Smooth muscle cell (in vitro differentiated cells): ENCODE measurements around the gene INTS11. TPM values are rescaled to one million over a fixed set of nuclear protein-coding genes. Genes with fewer than 3 reads are reported as not detected.

Experiments used
- DNase-seq: peaks from one replicate; lab custom pipeline; 2025; ENCODE audit not compliant: unreplicated experiment; lab: John Stamatoyannopoulos, UW
- H2AFZ ChIP-seq: fragments of 200-600 bp; sonication (generic); 2 replicates; pipeline ENCODE4 v1.6.0; 2016; ENCODE audit warnings: antibody characterized with exemption, low read depth, mild to moderate bottlenecking
- H3F3A ChIP-seq: fragments of 200-600 bp; sonication (generic); 2 replicates; pipeline ENCODE4 v1.6.0; 2017; ENCODE audit warnings: antibody characterized with exemption, low read depth
- H3K27ac ChIP-seq: fragments of 200-600 bp; sonication (generic); 2 replicates; pipeline ENCODE4 v1.5.1; 2016; ENCODE audit warnings: low read depth, mild to moderate bottlenecking
- H3K27me3 ChIP-seq: fragments of 200-600 bp; sonication (generic); 2 replicates; pipeline ENCODE4 v1.6.1; 2016; ENCODE audit warnings: low read depth, mild to moderate bottlenecking
- H3K36me3 ChIP-seq: fragments of 200-600 bp; sonication (generic); 2 replicates; pipeline ENCODE4 v1.5.1; 2016; ENCODE audit warnings: low read depth
- H3K4me1 ChIP-seq: fragments of 200-600 bp; sonication (generic); 2 replicates; pipeline ENCODE4 v1.5.1; 2016; ENCODE audit warnings: low read depth
- H3K4me2 ChIP-seq: fragments of 200-600 bp; sonication (generic); 2 replicates; pipeline ENCODE4 v1.6.0; 2016; ENCODE audit warnings: mild to moderate bottlenecking
- H3K4me3 ChIP-seq: fragments of 200-600 bp; sonication (generic); 2 replicates; pipeline ENCODE4 v1.5.1; 2016; ENCODE audit warnings: mild to moderate bottlenecking
- H3K79me2 ChIP-seq: fragments of 200-600 bp; sonication (generic); 2 replicates; pipeline ENCODE4 v1.6.0; 2016; ENCODE audit warnings: low read depth, mild to moderate bottlenecking
- H3K9ac ChIP-seq: fragments of 200-600 bp; sonication (generic); 2 replicates; pipeline ENCODE4 v1.6.0; 2016; ENCODE audit warnings: low read depth
- H3K9me3 ChIP-seq: fragments of 200-600 bp; sonication (generic); replicated peaks from 2 replicates; pipeline ENCODE4 v1.5.1; 2016; ENCODE audit warnings: low read depth
- H4K20me1 ChIP-seq: fragments of 200-600 bp; sonication (generic); 2 replicates; pipeline ENCODE4 v1.6.0; 2016; ENCODE audit warnings: low read depth
- WGBS: methylation state at CpG from one replicate; pipeline ENCODE4 v1.1.7; 2016; ENCODE audit warnings: low lambda C conversion rate; 5-methylcytosine and 5-hydroxymethylcytosine counted together
- polyA plus RNA-seq: library from polyadenylated mRNA; unstranded; fragments of >200 nt; fragmentation: Nextera tagmentation; extraction: Ambion mirVana; gene quantifications from 2 replicates; pipeline ENCODE4 v1.2.1, GENCODE V29; 2016
- total RNA-seq: library from RNA; depleted of rRNA; stranded (reverse); fragments of >200 nt; gene quantifications from 2 replicates; pipeline ENCODE4 v1.2.3, GENCODE V29; 2014
- TF ChIP-seq, protein P1 (sequence below): fragments of 200-600 bp; sonication (generic); IDR thresholded peaks from 2 replicates; pipeline ENCODE4 v1.5.1; 2017; ENCODE audit warnings: borderline replicate concordance, mild to moderate bottlenecking, antibody characterized with exemption; ENCODE audit not compliant: insufficient read depth, poor library complexity, severe bottlenecking

Gene INTS11
- total and polyA plus RNA-seq, 2 experiments from 2014 or later: 48.5 to 63.1 TPM

DNA sequence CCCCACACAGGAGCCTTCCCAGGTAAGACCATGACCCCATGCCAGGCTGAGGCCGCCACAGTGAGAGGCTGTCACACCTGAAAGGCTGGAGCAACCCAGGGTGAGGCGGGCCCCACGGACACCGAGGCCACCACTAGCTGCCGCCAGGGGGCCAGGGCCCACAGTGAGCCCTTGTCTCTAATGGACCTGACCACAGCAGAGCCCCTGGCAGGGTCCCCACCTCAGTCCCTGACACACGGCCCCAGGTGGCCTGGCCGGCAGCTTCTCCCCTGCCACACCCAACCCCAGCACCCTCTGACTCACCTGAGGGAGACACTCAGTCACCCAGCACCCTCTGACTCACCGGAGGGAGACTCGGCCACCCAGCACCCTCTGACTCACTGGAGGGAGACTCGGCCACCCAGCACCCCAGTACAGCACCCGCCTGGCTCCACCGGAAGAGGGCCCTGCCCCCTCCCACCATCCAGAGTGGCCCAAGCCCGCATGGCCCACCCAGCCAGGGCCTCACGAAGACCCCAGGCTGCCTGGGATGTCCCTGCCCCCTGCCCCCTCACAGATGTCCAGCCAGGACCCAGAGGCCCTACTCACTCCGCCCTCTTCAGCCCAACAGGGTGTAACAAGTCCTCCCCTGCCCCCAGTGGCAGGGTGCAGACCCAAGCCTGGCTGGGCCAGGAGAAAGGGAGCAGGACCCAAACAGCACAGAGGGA lies 20.3 kb upstream of the INTS11 start:
- Histone ChIP-seq H3K27me3 (no peaks in the 10 kb centered on the region), H4K20me1 (peaks cover 83% of the 10 kb centered on the region), H3K9me3 (no peaks in the 10 kb centered on the region), H3F3A (no peaks in the 10 kb centered on the region), H3K4me1 (peaks cover 12% of the 10 kb centered on the region), H3K27ac (peak overlapping the region; percentile 77), H2AFZ (no peak overlapping the region), H3K9ac (peak overlapping the region; percentile 47), H3K4me2 (no peak overlapping the region), H3K4me3 (no peak overlapping the region), H3K79me2 (peaks cover 57% of the 10 kb centered on the region), H3K36me3 (no peaks in the 10 kb centered on the region)
- DNase-seq: no peak
- TF ChIP-seq, protein P1, sequence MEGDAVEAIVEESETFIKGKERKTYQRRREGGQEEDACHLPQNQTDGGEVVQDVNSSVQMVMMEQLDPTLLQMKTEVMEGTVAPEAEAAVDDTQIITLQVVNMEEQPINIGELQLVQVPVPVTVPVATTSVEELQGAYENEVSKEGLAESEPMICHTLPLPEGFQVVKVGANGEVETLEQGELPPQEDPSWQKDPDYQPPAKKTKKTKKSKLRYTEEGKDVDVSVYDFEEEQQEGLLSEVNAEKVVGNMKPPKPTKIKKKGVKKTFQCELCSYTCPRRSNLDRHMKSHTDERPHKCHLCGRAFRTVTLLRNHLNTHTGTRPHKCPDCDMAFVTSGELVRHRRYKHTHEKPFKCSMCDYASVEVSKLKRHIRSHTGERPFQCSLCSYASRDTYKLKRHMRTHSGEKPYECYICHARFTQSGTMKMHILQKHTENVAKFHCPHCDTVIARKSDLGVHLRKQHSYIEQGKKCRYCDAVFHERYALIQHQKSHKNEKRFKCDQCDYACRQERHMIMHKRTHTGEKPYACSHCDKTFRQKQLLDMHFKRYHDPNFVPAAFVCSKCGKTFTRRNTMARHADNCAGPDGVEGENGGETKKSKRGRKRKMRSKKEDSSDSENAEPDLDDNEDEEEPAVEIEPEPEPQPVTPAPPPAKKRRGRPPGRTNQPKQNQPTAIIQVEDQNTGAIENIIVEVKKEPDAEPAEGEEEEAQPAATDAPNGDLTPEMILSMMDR: peak; percentile 50
- 63% methylated on average over 9 of the region's 15 CpGs for WGBS

DNA sequence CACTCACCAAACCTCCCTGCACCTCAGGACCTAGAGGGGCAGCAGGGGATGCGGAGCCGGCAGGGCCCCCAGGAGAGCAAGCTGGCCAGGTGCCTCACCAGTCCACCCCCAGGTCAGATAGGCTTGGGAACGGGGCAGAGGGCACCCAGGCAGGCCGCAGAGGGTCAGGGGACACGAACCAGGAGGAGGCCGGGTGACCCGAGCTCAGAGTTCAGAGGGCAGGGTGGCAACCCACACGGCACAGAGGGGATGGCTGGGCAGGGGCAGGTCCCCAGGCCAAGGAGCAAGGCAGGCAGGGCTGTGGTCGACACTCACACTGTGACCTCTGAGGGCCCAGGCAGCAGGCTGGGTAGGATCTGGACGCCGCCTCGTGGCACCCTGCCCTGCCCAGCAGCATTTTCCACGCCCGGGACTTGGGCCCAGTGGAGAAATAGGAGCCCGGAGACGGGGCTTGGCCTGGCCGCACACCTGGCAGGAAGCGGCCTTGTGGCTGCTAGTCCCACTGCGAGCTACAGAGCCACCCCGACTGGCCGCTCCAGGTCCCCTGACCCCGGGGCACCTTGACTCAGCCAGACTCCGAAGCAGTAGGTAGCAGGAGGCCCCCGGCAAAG lies 19.5 kb upstream of the INTS11 start:
- Histone ChIP-seq H4K20me1 (peaks cover 83% of the 10 kb centered on the region), H3K27ac (peak overlapping the region; percentile 77), H3K79me2 (peaks cover 57% of the 10 kb centered on the region), H3K4me1 (peaks cover 12% of the 10 kb centered on the region), H3K9ac (peak overlapping the region; percentile 43), H3K9me3 (no peaks in the 10 kb centered on the region), H3K4me3 (no peak overlapping the region), H3K4me2 (no peak overlapping the region), H3K36me3 (no peaks in the 10 kb centered on the region), H3K27me3 (no peaks in the 10 kb centered on the region), H3F3A (no peaks in the 10 kb centered on the region), H2AFZ (no peak overlapping the region)
- TF ChIP-seq, protein P1: no peak
- DNase-seq: no peak
- WGBS: 91% methylated on average over 24 of the region's 24 CpGs

DNA sequence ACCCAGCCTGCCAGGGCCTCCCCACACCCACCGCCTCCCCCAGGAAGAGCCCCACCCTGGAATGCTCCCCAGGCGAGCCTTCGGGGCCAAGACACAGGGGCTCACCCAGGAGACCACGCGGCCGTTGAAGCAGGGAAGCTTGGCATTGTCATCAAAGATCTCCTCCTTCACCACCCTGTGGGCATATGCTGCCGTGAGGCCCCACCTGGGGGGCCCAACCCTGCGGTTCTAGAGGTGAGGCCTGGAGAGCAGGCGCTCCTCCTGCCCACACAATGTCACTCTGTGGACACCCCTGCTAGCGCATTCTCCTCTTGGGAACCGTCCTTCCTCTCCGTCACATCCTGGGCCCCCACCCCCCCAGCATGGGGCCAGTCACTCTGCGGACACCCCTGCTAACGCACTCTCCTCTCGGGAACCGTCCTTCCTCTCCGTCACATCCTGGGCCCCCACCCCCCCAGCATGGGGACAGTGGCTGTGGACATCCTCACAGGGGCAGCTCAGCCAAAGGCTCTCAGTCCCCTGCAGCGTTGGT lies 18.2 kb upstream of the INTS11 start:
- Histone ChIP-seq H3K4me2 (no peak overlapping the region), H3F3A (no peaks in the 10 kb centered on the region), H2AFZ (no peak overlapping the region), H3K9me3 (no peaks in the 10 kb centered on the region), H4K20me1 (peaks cover 74% of the 10 kb centered on the region), H3K27me3 (no peaks in the 10 kb centered on the region), H3K4me1 (peaks cover 4% of the 10 kb centered on the region), H3K79me2 (peaks cover 44% of the 10 kb centered on the region), H3K36me3 (no peaks in the 10 kb centered on the region), H3K27ac (no peak overlapping the region), H3K9ac (no peak overlapping the region), H3K4me3 (no peak overlapping the region)
- TF ChIP-seq, protein P1: no peak
- DNase-seq: no peak
- 95% methylated on average over 18 of the region's 18 CpGs for WGBS
